GM18519 (cell line): ENCODE results near the gene ADAMTS20.
"Not testable (repeated sequence)": the region's sequence is repeated elsewhere in the genome, so short reads cannot be mapped to it uniquely, and the experiment has no call there.

Experiments
- ATAC-seq: cut with Tn5 transposase; IDR thresholded peaks from one replicate; pipeline ENCODE4 v1.9.1; 2021; ENCODE audit warnings: mild to moderate bottlenecking, moderate library complexity; ENCODE audit not compliant: unreplicated experiment, low FRiP score

Gene ADAMTS20

DNA sequence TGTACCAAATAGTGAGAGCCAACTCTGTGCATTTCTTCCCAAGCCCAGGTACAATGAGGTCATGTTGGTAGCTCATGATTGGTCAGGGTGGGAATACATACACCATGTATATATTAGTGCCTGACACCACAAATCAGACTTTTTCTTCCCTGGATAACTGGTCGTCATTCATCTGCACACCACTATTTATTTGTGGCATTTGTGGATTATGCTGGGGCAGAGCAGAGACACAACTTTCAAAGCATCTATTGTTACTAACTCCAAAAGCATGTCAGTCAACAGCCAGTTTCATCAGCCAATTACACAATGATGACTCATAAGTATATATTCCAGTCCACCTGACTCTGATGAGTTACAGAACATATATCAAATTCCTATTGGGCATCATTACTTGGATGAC, 181.7 kb downstream of the ADAMTS20 start:
- ATAC-seq = no peak

DNA sequence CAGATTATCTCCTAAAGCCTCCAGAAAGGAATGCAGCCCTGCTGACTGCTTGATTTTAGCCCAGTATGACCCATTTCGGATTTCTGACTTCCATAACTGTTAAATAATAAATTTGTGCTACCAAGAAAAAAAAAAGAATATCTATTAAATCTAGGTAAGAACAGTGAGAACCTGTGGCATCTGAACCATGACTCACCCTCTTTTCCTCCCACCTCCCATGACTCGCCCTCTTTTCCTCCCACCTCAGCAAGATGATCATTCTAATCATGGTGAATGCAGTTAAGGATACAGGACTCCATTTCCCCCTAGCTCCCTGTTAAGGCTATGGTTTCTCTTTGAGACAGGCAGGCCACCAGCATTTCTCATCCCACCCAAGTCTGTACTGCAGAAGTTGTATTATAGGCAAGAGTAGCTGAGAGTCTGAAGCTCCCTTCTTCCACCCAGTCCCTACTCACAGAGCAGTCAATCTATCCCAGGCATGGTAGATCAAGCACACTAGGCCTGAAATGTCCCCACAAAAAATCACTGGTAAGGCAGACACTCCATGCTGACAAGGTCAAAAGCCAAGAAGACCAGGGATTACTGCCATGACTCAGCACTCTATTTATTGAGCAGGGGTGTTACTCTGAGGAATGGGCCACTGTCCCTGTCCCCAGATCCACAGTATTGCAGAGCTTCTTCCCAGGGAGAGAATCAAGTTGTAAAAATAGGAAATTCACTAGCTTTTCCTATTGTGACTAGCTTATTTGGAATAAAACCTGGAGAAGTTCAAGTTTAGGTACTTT, 188.9 kb downstream of the ADAMTS20 start:
- ATAC-seq = no peak

DNA sequence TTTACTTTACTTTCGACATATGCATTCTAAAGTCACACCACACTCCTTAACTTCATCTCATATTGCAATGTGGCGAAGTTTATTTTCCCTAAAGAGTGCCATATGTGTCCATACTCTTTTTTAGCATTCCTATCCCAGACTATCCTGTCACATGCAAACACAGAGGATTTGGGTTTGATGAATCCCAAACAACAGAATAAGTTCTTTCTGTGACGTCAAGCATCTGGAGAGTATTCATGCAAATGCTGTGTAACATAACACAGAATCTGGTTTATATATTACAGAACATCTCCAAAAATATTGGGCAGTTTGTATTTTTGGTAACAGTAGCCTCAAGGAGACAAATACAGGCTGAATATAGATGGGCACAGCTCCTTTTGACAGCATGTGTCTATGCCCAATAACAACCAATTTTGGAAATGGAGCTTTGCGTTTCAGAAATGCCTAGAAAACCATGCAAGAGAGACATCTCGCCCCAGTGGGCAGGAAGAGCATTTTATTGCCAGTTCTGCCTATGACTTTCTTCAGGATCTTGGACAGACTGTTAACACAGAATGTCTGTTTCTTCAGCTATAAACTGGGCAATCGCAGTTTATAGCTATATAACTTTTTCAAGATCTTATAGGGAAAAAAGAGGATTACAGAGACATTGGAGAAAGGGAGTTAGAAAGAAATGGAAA, 190.8 kb downstream of the ADAMTS20 start:
- no peak for ATAC-seq

DNA sequence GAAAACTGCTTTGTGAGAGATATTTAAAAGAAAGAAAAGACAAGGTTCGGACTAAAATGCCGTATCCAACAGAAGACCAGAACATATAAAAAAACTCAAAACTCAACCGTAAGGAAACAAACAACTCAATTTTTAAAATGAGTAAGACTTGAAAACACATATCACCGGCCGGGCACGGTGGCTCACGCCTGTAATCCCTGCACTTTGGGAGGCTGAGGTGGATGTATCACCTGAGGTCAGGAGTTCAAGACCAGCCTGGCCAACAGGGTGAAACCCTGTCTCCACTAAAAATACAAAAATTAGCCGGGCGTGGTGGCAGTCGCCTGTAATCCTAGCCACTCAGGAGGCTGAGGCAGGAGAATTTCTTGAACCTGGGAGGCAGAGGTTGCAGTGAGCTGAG, 192.0 kb downstream of the ADAMTS20 start:
- not testable (repeated sequence) for ATAC-seq

DNA sequence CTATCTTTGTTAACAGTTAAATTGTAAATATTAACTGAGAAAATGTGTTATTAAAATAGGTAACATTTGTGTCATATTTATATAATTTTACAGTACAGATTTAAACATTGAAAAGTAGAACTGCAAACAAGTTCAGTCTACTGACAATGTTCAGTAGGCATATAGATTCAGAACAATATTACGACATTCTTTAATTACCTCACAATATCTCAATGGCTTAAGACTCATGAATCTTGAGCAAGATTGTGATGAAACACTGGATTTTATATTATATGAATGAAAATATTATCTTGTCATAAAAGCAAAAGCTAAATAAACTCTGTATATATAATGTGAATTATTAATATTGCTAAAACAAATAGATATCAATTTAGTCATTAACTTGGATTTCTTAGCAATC, 194.9 kb downstream of the ADAMTS20 start:
- ATAC-seq = no peak

DNA sequence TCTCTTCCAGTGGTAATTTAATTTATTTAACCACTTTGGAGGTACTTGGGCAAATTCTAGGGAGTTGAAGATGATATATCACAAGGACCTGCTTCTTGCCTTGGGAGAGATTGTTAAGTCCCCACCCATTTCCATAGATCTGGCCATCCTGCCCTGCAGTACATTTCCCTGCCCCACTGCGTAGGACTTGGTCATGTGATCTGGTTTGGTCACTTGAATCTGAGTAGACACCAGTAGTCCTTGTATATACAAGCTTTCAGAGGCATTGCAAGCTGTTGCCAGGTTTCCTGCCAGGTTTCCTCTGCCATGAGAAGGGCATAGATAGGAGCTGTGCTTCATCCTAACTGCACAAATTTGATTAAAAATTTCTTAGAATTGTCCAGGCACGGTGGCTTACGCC, 200.0 kb downstream of the ADAMTS20 start:
- ATAC-seq = no peak

DNA sequence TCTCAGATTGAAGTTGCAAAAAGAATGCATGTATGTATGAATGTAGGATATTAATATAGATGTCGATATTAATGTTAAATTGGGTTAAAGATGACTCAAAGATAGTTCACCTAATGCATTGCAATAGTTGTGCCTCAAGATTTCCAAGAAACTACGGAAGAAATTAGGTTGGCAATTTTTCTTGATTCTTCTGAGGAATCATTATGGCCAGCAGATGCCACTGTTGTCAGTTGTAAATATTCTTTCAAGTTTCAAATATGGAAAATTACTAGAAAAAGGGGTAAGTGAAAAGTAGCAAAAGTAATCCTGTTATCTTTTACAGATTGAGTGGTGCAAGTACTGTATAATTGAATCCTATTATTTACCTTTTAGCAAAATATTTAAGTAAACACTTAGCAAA, 202.1 kb downstream of the ADAMTS20 start:
- no peak for ATAC-seq

DNA sequence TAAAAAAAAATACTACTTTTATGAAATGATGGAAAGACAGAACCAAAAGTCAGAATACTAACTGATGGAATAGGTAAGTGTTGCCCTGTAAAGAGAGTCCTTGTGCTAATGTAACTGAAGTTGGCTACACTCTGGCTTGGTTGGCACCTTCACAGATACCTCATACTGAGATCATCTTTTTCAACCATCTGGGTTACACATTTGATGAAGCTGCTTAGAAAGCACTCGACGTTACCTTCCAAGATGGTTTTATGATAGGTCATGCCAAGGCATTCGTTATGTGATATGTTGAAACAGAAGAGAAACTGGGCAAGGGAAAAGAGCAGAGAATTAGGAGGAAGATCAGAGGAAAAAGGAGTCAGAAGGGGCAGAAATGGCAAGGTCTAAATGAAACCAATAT, 203.8 kb downstream of the ADAMTS20 start:
- no peak for ATAC-seq

DNA sequence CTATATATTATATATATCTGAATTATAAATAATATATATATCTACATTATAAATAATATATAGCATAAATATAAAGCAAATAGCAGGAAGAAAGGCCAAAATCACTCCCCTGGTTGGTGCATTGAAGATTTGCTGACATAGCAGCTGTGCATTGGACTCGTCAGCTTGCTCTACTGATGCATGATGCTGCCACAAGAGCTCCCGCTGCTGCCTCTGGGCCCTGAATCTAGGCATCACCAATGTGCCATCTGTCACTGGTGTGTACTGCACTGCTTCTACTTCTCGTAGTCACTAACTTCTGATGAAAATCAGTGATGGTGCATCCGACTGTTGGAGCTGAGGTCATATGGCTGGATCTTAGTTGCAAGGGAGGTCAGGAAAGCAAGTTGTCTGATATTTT, 205.0 kb downstream of the ADAMTS20 start:
- no peak for ATAC-seq

DNA sequence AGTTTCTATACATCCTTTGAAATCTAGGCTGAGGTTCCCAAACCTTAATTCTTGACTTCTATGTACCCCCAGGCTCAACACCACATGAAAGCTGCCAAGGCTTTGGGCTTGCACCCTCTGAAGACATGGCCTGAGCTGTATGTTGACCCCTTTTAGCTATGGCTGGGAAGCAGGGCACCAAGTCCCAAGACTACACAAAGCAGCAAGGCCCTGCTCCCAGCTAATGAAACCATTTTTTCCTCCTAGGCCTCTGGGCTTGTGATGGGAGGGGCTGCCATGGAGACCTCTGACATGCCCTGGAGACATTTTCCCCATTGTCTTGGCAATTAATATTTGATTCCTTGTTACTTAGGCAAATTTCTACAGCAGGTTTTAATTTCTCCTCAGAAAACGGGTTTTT, 207.0 kb downstream of the ADAMTS20 start:
- ATAC-seq = no peak

DNA sequence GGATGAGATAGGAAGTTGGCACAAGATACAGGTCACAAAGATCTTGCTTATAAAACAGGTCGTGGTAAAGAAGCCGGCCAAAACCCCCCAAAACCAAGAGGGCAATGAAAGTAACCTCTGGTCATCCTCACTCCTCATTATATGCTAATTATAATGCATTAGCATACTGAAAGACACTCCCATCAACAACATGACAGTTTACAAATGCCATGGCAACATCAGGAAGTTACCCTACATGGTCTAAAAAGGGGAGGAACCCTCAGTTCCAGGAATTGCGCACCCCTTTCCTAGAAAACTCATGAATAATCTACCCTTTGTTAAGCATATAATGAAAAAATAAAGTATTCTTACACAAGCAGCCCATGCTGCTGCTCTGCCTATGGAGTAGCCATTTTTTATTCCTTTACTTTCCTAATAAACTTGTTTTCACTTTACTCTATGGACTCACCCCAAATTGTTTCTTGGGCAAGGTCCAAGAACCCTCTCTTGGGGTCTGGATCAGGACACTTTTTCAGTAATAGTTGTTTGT, 210.2 kb downstream of the ADAMTS20 start:
- ATAC-seq = not testable (repeated sequence)

DNA sequence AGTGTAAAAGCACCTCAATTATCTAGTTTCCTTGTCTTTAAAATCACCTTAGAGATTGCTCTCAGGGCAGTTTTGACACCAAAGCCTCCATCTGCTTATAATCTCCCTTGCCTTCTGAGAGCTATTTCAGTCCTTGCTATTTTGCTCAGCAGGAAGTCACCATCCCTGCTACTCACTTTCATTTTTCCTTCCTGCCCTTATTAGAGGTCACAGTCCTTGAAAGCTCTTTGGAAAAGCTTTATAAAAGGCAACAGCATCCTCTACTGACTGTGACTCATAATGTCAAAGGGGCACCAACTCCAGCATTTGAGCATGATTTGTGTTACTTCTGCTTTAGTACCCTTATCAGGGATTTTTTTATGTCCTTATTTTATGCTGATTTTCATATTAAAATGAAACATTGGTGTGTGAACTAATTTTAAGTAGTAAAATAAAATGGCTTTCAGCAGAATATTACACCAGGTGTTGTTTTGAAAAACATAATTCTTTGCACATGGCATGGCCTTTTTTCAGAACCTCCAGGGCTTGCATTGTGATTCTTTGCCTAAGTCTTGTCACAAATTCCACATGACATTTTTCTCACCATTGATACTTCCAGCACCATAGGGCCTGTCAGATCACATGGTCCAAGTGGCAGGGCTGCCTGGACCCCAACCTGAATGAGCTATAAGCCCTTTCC, 213.0 kb downstream of the ADAMTS20 start:
- peak; percentile 42 for ATAC-seq

DNA sequence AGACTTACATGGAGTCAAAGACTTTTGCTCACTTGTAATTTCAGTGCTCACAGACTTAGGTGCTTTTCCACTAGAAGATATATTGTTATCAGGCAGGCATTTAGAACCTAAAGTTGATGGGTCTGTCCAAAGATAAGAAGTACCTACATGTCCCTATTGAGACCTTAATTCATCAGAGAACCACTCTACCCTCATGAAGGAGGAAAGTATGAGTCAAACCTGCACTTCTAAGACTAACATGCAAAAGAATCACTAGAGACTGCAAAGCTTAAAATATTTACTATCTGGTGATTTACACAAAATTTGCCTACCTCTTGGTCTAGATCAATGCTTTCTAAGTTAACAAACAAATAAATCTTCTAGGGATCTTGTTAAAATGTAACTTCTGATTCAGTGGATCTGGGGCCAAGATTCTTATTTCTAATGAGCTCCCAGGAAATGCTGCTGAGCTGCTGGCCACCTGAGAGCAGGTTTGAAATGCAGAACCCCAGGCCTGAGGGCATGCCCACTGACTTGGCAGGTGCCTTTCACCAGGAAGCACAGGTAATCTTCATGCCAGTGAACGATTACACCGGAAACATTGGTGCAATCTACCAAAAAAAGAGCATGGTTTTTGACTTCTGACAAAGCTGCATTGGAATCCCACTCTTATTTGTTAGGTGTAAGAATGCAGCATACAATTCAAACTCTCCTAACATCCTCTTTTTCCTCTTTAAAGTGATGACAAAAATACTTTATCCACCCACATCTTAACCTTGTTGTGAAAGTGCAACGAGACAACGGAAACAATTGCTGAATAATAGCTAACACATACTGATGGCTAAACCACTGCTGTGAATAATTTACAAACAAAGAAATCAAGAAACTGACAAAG, 214.2 kb downstream of the ADAMTS20 start:
- peak; percentile 41 for ATAC-seq

DNA sequence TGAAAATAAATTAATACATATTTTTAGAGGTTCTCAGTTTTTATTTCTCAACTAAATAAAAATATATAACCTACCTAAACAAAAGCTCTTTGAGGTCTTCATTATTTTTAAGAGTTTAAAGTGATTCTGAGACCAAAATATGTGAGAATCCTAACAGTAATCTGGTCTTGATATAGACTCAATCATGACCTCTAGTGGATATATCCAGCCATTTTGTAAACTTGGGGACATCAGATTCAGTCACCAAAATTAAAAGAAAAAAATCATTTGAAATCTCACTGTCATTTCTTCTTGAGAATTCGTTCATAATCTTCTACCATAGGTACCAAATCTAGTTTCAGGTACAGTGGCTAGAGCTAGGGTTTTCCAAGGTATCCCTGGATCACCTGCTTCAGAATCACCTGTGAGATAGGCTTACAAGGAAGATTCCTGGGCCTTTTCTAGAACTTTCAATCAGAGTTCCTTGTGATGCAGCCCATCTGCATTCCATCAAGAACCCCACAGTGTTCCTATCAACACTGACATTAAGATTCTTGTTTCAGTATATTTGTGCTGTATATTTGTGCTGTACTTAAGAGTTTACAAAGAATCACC, 214.9 kb downstream of the ADAMTS20 start:
- no peak for ATAC-seq

DNA sequence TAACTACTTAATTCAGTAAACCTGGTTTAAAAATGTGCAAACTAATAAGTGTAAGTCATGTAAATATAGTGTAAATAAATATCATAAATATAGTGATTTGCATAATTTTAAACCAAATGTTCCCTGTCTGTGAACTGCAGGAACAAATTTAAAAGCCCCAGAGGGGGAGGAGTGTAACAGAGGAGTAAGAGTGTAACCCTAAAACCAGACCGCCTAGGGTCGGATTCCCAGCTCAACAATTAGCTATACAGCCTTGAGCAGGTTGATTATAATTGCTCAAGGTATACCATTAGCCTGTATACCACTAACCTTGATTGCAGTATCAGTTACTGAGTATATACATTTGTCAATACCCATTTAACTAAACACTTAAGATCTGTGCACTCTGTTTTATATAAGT, 218.4 kb downstream of the ADAMTS20 start:
- ATAC-seq = no peak

DNA sequence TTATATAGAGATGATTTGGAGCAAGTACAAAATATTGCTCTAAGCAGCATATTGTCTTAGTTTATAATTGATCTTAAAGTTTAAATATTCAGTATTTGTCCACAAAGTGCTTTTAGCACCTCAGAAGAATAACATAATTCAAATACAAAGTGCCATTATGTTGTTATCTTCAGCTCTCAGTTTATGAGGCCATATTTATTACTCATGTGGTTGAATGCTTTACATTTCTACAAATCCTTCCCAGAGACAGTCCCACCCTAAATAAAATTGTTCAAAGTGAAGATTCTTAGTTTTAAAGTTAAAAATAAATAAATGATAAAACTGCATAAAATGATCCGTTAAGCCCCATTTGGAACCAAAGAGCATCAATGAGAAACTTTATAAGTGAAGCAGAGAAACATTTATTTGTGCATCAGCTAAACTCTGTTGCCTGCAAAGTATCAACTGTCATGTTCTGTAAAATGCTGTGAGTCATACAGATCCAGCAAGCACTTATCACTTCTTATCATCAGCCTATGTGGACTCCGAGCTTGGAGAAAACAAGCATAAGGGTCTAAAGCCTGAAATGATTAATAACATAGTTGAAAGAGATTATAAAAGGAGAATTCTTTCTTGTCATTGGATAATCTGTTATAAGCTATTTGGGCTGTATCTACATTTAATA, 218.9 kb downstream of the ADAMTS20 start:
- ATAC-seq = no peak

DNA sequence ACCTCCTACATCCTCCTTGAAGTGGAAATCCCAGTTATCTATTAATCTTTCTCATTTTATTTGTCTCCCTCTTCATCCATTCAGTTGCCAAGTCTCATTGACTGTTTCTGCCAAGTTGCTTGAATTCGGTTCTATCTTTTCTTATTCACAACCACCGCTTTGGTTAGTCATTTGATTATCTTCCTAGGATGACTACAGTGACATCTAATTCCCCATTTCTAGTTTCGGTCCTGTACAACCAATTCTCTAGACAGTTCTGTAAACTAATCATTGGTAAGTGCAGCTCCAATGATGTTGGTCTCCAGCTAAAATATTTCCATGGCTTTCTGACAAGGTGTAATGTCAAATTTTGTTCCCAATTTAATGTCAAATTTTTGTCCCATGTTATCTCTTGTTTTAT, 220.1 kb downstream of the ADAMTS20 start:
- no peak for ATAC-seq

DNA sequence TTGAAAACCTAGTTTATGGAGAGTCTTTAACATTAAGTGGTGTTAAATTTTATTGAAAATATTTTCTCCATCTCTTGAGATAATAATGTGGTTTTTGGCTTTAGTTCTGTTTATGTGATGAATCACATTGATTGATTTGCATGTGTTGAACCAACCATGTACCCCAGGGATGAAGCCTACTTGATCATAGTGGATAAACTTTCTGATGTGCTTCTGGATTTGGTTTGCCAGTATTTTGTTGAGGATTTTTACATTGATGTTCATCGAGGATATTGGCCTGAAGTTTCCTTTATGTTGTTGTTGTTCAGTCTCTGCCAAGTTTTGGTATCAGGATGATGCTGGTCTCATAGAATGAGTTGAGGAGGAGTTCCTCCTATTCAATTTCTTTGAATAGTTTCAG, 222.6 kb downstream of the ADAMTS20 start:
- ATAC-seq = no peak

DNA sequence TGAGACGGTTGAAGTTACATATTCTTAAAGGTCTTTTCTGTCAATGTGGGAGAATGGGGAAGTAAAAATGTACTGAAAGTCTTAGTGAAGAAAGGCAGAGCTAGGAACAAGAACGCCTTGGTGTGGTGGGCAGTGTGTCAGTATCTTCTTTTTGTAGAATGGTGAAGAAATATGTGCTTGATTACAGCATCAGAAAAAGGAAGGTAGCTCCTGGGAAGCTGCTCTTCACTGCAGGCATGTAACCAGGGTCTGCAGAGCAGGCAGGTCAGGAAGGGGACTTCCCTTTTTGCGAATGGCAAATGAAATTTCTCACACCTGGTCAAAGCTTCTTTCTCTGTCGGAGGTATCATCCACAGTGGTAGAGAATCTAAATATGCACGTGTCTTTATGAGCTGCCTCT, 226.2 kb downstream of the ADAMTS20 start:
- no peak for ATAC-seq

DNA sequence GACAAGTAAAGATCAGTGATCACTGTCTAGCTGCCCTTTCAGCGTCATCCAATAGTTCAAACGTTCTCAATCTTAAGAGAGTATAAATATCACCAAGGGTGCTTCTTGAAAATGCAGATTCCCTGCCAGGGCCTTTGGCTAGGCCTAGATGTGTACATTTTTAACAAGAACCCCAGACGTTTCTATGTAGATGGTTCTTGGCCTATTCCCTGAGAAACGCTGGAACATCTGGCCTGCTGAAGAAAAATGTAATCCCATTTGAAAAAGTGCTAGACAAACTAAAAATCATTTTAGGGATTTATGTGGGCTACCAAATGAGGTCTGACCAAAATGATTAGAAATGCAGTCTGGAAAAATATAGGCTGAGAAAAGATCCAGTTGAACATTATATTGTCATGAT, 231.7 kb downstream of the ADAMTS20 start:
- ATAC-seq = no peak
